G401 (cell line): ENCODE results near the gene LRGUK. TPM values are rescaled to one million over a fixed set of nuclear protein-coding genes. Genes with fewer than 3 reads are reported as not detected.
A peak's percentile ranks its signal among the peaks of the same experiment; 100 is the strongest.
"Not testable (repeated sequence)": the region's sequence is repeated elsewhere in the genome, so short reads cannot be mapped to it uniquely, and the experiment has no call there.

Experiments used
- DNase-seq: peaks from one replicate; pipeline ENCODE4 v3.0.0-alpha.2; 2015; ENCODE audit warnings: low spot score
- in situ Hi-C: cut with HindIII; loops from 2 replicates; pipeline ENCODE4 v1.10.0; 2016; ENCODE audit warnings: low sequenced_read_pairs, mixed read lengths
- total RNA-seq: library from RNA; depleted of rRNA; stranded (reverse); fragments of >200 nt; shearing (Covaris generic); gene quantifications from 2 replicates; pipeline ENCODE4 v1.2.3, GENCODE V29; 2014

The LRGUK gene
- total RNA-seq, 1 experiment from 2014 or later = not detected

DNA sequence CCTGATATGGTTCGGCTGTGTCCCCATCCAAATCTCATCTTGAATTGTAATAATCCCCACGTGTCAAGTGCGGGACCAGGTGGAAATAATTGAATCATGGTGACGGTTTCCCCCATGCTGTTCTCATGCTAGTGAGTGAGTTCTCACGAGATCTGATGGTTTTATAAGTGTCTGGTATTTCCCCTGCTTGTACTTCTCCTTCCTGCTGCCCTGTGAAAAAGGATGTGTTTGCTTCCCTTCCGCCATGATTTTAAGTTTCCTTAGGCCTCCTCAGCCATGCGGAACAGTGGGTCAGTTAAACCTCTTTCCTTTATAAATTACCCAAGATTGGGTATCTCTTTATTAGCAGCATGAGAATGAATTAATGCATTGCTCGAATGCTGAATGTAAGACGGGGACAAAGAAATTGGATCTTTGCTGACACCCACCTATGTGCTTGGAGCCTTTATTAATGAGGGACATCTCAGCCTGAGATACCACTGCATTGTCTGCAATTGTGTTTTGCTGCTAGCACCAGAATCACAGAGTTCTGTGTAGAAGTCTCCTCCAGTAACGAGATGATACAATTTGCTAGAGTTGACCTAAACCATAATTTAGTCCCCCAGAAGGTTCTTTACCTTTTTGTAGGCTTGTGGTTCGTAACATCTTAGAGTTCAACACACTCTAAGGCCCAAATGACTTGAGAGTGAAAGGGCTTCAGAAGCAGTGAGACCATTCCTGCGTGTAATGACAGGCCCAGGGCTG, 160.9 kb downstream of the LRGUK start:
- no peak for DNase-seq
- in situ Hi-C loops = no loop called here

DNA sequence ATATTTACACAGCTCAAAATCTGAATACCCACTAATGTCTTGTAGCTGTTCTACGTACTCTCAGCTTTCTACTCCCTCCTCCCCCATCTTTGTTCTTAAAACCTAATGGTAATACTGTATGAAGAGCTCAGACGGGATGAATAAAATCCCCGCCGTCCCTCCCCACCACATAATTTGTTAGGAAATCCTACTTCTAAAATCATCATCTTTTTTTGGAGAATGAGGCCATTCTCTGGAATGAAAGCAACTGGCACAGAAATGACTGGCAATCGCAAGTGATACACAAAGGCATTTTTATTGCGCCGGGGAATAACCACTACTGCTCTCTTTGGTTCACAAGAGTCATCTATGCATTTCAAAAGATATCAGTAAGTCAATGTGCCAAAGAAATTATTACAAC, 162.3 kb downstream of the LRGUK start:
- DNase-seq = peak; percentile 47
- in situ Hi-C loops = no loop called here

DNA sequence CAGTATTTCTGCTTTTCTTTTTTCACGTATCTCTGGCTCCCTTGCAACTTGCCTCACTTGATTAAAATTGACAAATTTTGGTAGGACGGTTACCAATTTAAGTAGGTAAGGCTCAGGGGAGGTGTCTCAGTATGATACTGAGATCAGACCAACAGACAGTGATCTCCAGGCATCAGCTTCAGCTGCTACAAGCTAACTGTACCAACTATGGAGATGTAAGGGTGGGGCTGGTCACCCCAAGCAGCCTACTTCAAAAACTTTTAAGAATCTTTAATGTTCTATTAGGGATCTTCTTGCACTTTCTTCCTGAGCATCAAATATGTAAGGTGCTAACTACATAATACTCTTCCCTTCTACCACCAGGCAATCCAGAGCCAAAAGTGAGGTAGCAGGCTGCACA, 162.7 kb downstream of the LRGUK start:
- in situ Hi-C loops = no loop called here
- no peak for DNase-seq

DNA sequence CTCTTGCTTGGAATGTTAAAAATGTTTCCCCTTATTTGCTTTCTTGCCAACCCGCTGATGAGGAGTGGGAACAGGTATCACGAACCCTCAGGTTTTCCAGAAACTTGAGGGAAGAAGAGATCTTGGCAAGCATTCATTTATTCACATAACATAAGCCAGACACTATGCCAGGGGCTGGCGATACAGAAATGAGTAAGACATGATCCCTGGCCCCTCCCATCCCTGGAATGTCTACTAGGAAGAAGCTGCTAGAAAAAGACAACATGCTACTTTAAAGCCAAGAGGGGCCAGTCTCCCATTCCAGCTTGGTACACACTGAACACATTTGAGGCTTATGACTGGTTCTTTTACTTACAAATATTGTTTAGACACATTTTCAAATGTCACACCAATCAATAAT, 163.1 kb downstream of the LRGUK start:
- in situ Hi-C loops = no loop called here
- DNase-seq = peak; percentile 49

DNA sequence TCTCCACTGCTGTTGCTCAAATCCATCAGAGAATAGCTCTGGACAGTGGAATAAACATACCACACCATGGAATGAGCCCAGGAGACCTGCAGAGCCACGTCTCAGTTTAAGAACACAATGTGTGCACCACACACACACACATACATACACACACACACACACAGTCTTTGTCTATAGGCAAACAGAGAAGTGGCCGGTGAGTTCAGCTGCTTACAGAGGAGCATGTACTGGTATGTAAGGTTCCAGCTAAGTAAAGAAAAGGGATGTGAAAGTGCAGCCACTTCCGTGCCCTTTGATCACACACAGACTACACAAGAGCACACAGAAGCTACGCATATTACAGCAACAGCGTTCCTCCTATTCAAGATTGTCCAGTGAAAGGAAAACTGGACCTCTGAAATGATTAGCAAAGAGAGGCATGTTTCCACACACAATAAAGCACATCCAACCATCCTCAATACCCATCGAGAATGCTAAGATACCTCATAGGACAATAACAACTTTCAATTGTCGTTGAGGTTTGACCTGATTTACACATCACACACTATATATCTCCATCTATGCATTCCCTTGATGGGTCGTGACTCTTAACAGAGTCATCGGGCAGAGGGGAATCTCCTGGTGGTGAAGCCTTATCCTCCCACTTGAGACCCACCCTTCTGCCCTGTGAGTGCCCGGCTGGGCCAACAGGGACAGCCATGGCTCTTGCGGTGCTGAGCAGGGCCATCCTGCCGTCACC, 166.0 kb downstream of the LRGUK start:
- in situ Hi-C loops = no loop called here
- DNase-seq = no peak

DNA sequence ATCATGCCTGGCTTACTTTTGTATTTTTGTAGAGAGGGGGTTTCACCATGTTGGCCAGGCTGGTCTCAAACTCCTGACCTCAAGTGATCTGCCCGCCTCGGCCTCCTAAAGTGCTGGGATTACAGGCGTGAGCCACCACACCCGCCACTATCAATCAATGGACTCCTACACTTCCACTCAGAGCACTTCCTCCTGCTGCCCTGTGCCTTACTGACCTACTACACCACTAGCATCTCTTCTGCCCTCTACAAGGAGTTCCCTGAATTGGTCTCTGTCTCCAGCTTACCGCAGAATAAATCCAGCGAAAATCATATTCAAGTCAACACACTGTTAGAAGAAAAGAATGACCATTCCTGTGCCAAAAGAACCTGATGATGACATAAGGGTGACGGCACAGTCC, 168.8 kb downstream of the LRGUK start:
- in situ Hi-C loops, DNase-seq: not testable (repeated sequence)

DNA sequence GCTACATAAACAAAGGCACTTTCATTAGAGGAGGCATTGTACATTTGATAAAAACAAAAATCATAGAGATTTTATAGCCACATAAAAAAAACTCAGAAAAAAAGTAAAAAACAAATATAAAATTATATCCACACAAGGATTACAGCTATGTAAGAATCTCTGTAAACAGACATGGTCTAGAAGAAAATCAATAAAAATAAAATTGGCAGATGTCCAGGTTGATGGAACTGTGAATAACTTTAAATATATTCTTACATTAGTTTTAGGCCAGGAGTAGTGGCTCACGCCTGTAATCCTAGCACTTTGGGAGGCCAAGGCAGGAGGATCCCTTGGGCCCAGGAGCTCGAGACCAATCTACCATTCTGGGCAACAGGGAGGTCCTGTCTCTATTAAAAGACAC, 170.3 kb downstream of the LRGUK start:
- in situ Hi-C loops = no loop called here
- no peak for DNase-seq

DNA sequence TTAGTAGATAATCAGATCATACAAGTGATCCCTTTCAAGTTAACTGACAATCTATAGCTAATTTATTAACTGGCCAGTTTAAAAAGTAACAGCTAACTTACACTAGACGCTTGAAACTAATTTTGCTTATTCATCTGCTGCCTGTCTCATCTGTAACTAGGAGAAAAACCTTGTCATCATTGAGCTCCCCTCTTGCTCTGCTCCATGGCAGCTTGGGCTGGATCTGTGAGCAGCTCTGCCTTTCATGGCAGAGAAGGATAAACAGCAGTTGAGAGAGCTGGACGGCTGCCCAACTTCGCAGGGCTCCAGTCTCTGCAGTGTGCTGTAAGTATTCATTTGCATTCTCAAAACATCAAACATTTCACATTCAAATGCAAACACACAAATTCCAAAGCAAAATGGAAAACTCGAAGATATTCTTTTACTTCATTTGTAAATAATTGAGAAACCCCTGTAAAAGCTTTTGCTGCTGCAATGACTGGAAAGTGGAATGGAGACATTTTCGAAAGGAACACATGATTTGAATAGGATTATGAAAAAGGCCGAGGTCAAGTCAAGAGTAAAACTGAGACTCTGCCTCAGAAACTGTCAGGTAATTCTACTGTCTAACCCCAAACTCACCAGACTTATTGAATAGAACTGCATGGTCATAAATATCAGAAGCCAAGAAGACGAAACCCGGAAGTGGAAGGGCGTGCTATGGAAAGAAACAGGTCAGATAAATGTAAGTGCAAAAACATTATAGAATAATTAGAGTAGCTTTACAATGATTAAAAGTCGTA, 172.0 kb downstream of the LRGUK start:
- DNase-seq = peak; percentile 95
- in situ Hi-C loops = no loop called here

DNA sequence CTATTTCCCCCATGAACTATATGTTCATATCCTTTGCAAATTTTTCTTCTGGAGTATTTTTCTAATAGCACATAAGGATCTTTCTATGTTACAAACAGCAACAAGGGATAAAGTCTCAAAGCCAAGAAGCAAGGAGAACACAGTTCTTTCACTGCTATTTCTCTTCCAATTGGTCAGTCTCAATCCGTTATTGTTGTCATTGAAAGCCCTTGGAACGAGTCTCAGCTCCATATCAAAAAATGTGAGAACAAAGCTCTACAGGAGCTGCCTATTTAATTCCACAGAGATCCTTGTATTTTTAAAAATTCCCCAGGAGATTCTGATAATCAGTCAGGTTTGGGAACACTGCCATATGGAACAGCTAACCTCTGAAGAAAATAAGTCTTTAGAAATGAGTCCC, 173.8 kb downstream of the LRGUK start:
- no peak for DNase-seq
- in situ Hi-C loops = no loop called here

DNA sequence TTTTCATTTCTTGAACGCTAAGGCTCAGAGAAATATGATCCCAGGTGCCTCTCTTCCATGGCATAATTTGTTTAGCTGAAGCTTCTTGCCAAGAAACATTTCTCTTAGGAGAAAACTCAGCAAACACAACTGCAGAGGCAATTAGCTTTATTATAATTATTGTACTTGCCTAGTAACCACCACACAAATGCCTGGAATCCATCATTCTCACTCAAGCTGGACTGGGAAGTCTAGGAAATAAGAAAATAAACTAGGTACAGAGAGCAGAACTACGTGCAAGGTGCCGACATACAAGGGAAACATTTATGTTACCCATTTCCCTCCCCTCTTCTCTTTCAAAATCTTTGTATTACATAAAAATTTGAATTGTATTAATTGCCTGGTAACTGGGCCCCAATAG, 174.5 kb downstream of the LRGUK start:
- in situ Hi-C loops = no loop called here
- no peak for DNase-seq

DNA sequence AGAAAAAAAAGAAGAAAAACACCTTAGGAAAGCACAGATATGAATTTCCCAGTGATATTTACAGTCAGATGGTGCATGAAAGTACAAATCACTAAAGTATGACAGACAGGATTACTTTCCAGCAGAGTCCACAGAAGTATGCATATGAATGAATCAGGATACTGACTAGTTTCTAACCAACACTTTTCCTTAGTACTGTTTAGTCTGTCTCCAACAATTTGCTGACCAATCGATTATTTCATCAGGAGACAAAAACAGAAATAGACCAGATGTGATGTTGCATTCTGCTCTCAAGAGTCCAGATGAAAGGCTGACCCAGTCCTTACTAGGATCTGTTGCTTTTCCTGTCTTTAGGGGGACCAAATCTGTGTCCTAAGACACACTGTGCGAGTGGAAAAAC, 175.0 kb downstream of the LRGUK start:
- no peak for DNase-seq
- in situ Hi-C loops = no loop called here

DNA sequence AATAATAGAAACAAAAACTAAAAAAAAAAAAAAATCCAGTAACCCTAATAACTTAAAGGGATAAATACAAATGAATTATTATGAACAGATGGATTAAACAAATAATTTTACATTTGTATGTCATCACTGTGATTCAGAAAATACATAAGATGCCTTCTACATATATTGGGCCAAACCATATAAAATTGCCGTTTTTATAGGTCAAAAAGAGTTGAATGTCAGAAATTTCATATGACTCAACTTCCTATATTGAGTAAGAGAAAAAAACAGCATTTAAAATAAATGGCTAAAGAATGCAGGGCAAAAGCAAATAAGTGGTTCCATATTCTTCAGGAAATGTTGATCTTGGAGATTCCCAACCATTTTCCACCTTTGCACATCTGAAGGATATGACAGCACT, 180.2 kb downstream of the LRGUK start:
- DNase-seq = no peak
- in situ Hi-C loops = no loop called here

DNA sequence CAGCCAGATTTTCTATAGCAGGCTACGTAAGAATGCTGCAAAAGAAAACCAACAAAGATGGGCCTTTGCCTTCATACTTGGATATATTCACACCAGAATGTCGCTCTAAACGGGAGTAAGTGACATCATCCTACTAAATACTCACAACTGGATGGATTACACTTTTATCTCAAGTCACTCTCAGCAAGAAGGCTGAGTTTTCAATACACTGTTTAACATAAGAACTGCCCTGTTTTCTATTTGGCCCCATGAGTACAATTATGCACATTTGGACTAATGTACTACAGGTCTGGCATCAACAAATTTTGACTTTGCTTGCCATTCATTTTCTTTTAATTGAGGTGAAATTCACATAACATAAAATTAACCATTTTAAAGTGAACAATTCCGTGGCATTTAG, 181.4 kb downstream of the LRGUK start:
- in situ Hi-C loops = no loop called here

DNA sequence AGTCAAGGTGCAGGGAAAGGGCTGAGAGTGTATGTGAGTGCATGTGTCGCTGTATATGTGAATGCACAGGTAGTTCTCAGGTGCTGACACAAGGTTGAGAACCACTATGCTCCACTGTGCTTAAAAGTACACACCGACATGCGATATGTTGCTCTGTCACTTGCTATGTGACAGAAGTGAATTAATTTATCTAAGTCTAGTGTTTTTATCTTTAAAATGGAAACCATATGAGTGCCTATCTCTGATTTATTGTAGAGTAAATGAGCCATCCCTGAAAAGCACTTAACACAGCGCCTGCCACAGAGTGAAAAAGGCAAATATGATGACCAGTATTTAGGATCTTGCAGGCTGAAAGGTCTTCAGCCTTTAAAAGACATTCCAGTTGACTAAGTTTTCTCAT, 184.7 kb downstream of the LRGUK start:
- in situ Hi-C loops = no loop called here
- no peak for DNase-seq

More for the DNA sequence above, 181.4 kb downstream of the LRGUK start:
- no peak for DNase-seq

DNA sequence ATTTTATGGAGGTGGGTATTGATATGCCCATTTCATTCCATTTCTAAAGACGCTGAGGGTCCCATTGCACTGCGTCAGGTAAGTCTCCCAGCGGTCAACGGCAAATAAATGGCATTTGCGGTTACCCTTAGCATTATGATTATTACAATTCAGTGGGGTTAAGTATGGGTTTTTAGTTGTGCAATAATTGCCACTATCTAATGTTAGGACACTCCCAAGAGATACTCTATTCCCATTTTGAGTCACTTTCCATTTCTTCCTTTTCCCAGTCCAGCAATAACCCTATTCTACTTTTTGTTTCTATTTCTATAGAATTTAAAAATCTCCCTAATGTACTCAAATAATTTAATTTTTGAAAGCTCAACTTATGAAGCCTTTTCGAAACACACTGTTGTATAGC, 185.6 kb downstream of the LRGUK start:
- DNase-seq = no peak
- in situ Hi-C loops = no loop called here

DNA sequence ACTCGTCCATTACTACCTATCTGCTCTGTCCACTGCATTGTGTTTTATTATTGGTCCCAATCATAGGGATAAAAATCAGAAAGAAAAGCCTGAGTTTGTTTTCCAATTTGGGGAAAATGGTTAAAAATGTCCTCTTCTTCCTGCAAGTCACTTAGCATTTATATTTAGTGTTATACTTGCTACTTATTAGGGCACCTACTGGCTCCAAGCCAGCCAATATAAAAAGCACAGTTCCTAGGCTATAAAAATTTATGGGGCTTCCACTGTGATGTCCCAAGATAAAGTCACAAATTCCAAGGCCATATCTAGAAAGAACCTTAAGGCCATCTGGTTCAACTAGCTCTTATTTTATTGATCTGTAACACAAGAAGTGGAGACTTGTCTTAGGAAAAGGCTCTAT, 186.4 kb downstream of the LRGUK start:
- in situ Hi-C loops = no loop called here
- no peak for DNase-seq
